ENCODE results near the gene RNF11. TPM values are rescaled to one million over a fixed set of nuclear protein-coding genes. Genes with fewer than 3 reads are reported as not detected.

Gene RNF11
- total and polyA plus RNA-seq, 12 donors, result 32.6 to 142 (median 117) TPM

DNA sequence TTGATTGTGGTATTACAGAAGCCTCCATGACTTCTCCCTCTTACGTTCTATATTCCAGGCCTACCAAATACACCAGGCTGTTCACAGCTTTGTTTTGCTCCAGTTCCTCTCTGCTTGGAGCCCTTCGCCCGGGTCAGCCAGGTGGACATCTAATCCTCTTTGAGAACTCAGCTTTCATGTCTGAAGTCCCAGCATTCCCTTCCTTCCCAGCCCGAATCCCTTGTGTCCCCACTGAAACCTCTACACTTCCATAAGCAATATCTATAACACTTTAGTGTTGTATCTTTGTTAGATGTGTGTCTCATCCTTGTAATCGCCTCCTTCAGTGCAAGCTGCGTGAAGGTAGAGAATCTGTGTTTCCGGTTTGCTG is 1.9 kb downstream of the RNF11 start:
- Histone ChIP-seq H3K9me3 (replicated peaks in 1 of 3) (no peaks in the 10 kb centered on the region), H3K4me1 (replicated peaks in 1 of 2) (peaks cover 14 to 68% of the 10 kb centered on the region in 2 donors), H3K4me3 (peak overlapping the region in 2 of 4 donors; percentile 21 to 73), H3K36me3 (replicated peaks in 1 of 2) (no peaks in the 10 kb centered on the region), H3K27ac (peak overlapping the region in 4 of 5 donors; percentile 33 to 98 (median 84)), H3K27me3 (no peaks in the 10 kb centered on the region)
- no peak for DNase-seq
- 5 to 20% (median 12%) methylated on average over 7 of the region's 7 CpGs for WGBS, 4 donors
- intact Hi-C loops (cut with DNase I), result loop anchor here in 1 of 2 donors (10.0 kb wide), 1 partner anchor 57 kb away; no protein-coding TSS in a partner anchor
- TF ChIP-seq POLR2A (IDR thresholded peaks at IDR 0.05), result peak in 1 of 2 donors; percentile 4
- TF ChIP-seq, protein P1, sequence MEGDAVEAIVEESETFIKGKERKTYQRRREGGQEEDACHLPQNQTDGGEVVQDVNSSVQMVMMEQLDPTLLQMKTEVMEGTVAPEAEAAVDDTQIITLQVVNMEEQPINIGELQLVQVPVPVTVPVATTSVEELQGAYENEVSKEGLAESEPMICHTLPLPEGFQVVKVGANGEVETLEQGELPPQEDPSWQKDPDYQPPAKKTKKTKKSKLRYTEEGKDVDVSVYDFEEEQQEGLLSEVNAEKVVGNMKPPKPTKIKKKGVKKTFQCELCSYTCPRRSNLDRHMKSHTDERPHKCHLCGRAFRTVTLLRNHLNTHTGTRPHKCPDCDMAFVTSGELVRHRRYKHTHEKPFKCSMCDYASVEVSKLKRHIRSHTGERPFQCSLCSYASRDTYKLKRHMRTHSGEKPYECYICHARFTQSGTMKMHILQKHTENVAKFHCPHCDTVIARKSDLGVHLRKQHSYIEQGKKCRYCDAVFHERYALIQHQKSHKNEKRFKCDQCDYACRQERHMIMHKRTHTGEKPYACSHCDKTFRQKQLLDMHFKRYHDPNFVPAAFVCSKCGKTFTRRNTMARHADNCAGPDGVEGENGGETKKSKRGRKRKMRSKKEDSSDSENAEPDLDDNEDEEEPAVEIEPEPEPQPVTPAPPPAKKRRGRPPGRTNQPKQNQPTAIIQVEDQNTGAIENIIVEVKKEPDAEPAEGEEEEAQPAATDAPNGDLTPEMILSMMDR (IDR thresholded peaks at IDR 0.05), result no peak

DNA sequence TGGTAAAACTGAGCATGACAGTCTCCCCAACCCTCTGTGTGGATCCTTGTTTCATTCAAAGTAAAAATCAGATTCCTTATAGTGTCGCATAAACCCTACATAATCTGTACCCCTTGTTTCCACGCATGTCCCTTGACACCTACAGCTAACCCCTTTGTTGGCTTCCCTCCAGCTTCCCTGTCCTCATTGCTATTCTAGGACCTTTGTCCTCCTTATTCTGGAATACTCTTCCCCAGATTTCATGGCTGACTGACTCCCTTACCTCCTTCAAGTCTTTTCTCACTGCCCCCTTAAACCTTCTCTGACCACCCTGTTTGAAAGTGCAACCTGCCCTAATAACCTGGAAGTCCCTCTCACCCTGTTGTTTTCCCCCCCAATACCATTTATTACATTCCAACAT is 4.0 kb downstream of the RNF11 start:
- TF ChIP-seq, protein P1 (IDR thresholded peaks at IDR 0.05), result no peak
- TF ChIP-seq POLR2A (IDR thresholded peaks at IDR 0.05), result no peak
- 66 to 74% (median 71%) methylated on average over 2 of the region's 2 CpGs for WGBS, 4 donors
- H3K4me1 ChIP-seq (replicated peaks in 1 of 2), result peaks cover 10 to 64% of the 10 kb centered on the region in 2 donors
- H3K9me3 ChIP-seq (replicated peaks in 1 of 3), result no peaks in the 10 kb centered on the region
- no peak for DNase-seq
- intact Hi-C loops (cut with DNase I), result no loop called here
- H3K36me3 ChIP-seq (replicated peaks in 1 of 2), result no peaks in the 10 kb centered on the region
- no peak overlapping the region for H3K4me3 ChIP-seq
- H3K27me3 ChIP-seq, result no peaks in the 10 kb centered on the region
- no peak overlapping the region for H3K27ac ChIP-seq

DNA sequence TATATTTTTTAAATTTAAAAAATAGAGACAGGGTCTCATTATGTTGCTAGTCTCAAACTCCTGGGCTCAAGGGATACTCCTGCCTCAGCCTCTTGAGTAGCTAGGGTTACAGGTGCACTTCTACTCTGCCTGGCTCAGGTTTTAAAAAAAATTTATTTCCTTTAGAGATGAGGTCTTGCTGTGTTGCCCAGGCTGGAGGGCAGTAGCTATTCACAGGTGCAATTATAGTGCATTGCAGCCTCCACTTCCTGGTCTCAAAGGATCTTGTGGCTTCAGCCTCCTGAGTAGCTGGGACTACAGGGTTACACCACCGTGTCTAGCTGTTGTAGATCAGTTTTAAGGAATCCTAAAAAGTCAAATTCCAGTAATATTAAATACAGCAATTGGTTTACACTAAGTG is 5.0 kb downstream of the RNF11 start:
- Histone ChIP-seq H3K36me3 (replicated peaks in 1 of 2) (no peaks in the 10 kb centered on the region), H3K4me3 (no peak overlapping the region), H3K27ac (no peak overlapping the region), H3K27me3 (no peaks in the 10 kb centered on the region), H3K4me1 (replicated peaks in 1 of 2) (peaks cover 7 to 59% of the 10 kb centered on the region in 2 donors), H3K9me3 (replicated peaks in 1 of 3) (no peaks in the 10 kb centered on the region)
- 34 to 47% (median 37%) methylated on average over 1 of the region's 1 CpG for WGBS, 4 donors
- DNase-seq, result no peak
- intact Hi-C loops (cut with DNase I), result no loop called here
- TF ChIP-seq, protein P1 (IDR thresholded peaks at IDR 0.05), result no peak
- TF ChIP-seq POLR2A (IDR thresholded peaks at IDR 0.05), result no peak

DNA sequence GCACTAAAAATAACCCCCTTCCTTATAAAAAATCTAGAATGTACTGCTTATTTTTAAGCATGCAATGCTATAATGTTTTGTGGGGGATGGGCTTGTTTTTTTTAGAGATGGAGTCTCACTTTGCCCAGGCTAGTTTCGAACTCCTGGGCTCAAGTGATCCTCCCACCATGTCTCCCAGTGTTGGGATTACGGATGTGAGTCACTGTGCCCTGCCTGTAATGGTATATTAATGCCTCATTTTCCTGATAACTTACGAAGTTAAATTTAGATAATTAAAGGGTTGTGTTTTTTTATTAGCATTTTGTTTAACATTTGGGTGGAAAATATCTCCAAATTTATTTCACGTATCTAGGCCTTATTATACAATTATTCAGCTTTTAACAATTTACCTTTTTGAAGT is 6.5 kb downstream of the RNF11 start:
- TF ChIP-seq, protein P1 (IDR thresholded peaks at IDR 0.05), result no peak
- TF ChIP-seq POLR2A (IDR thresholded peaks at IDR 0.05), result no peak
- Histone ChIP-seq H3K9me3 (replicated peaks in 1 of 3) (no peaks in the 10 kb centered on the region), H3K4me1 (replicated peaks in 1 of 2) (peaks cover 7 to 66% of the 10 kb centered on the region in 2 donors), H3K4me3 (no peak overlapping the region), H3K27me3 (no peaks in the 10 kb centered on the region), H3K36me3 (replicated peaks in 1 of 2) (no peaks in the 10 kb centered on the region), H3K27ac (no peak overlapping the region)
- 76 to 85% (median 80%) methylated on average over 4 of the region's 4 CpGs for WGBS, 4 donors
- no peak for DNase-seq
- intact Hi-C loops (cut with DNase I), result no loop called here
